ENCODE data around the gene IGF2R. TPM values are rescaled to one million over a fixed set of nuclear protein-coding genes. Genes with fewer than 3 reads are reported as not detected.

The IGF2R gene
- total and polyA plus RNA-seq, 2 of the 13 experiments (the other 11 are each of a cell fraction or from before 2014, with no cell fraction given), result 38.3 to 70.0 TPM

GRCh38 chr6:160125105-160125504, 156.2 kb downstream of the IGF2R start (continued):
- TF ChIP-seq PRDM10 (CRISPR knock-in tag; IDR thresholded peaks at IDR 0.05; ENCODE audit: low read depth), result peak; percentile 79; the same call in 1 of the 2 replicates
- peak; percentile 75; the same call in 1 of the 2 replicates for TF ChIP-seq ZNF264 (CRISPR knock-in tag; IDR thresholded peaks at IDR 0.05)
- TF ChIP-seq KLF16 (CRISPR knock-in tag; IDR thresholded peaks at IDR 0.05), result 0 out of 4 replicates have a peak, but pooled peaks of 1 of the 2 experiments have one; percentile 19
- peak; percentile 88; the same call in 1 of the 2 replicates for TF ChIP-seq ZNF280D (CRISPR knock-in tag; IDR thresholded peaks at IDR 0.05)
- TF ChIP-seq SPEN (CRISPR knock-in tag; IDR thresholded peaks at IDR 0.05; ENCODE audit: low read depth), result peak; percentile 63; the same call in 1 of the 2 replicates
- peak; percentile 86 for TF ChIP-seq KDM6A (CRISPR knock-in tag; IDR thresholded peaks at IDR 0.05; ENCODE audit: low read depth)
- 0 out of 2 replicates have a peak, but pooled peaks have one; percentile 28 for TF ChIP-seq THAP11 (CRISPR knock-in tag; IDR thresholded peaks at IDR 0.05)
- 0 out of 2 replicates have a peak, but pooled peaks have one; percentile 48 for TF ChIP-seq ZNF614 (CRISPR knock-in tag; IDR thresholded peaks at IDR 0.05; ENCODE audit: borderline replicate concordance)
- TF ChIP-seq ZNF232 (CRISPR knock-in tag; IDR thresholded peaks at IDR 0.05; ENCODE audit: borderline replicate concordance), result peak; percentile 58; the same call in 1 of the 2 replicates
- TF ChIP-seq RXRB (CRISPR knock-in tag; IDR thresholded peaks at IDR 0.05; ENCODE audit: borderline replicate concordance), result peak; percentile 82
- TF ChIP-seq TEAD3 (CRISPR knock-in tag; optimal IDR thresholded peaks at IDR 0.05; ENCODE audit: borderline replicate concordance), result peak; percentile 59
- TF ChIP-seq ZMYM4 (CRISPR knock-in tag; IDR thresholded peaks at IDR 0.05), result peak; percentile 83
- peak; percentile 79 for TF ChIP-seq HNF1A (IDR thresholded peaks at IDR 0.05; ENCODE audit: low read depth)
- TF ChIP-seq HNF1A (CRISPR knock-in tag; IDR thresholded peaks at IDR 0.05; ENCODE audit: borderline replicate concordance), result peak; percentile 77; the same call in 1 of the 2 replicates

Measured in HepG2 (cell line).